HEK293T (cell line): ENCODE results near the gene GNAT3.

Source experiments
- CTCF ChIA-PET: fragments of 350-600 bp; formaldehyde crosslinking; extraction: SDS; loops from one replicate; lab custom pipeline; 2021; ENCODE audit warnings: antibody characterized with exemption, inconsistent platforms; lab: Yijun Ruan, JAX
- POLR2A ChIA-PET: fragments of 350-600 bp; formaldehyde crosslinking; extraction: SDS; loops from one replicate; lab custom pipeline; 2020; ENCODE audit warnings: antibody characterized with exemption, inconsistent platforms; lab: Yijun Ruan, JAX
- DNase-seq: peaks from one replicate; pipeline ENCODE4 v3.0.0; 2012; ENCODE audit warnings: mixed read lengths; ENCODE audit errors: extremely low spot score
- ARNT ChIP-seq: fragments of 450-650 bp; IDR thresholded peaks from 2 replicates; pipeline ENCODE4 v1.6.1; 2017; ENCODE audit warnings: mild to moderate bottlenecking
- BHLHE40 ChIP-seq: fragments of 450-650 bp; IDR thresholded peaks from 2 replicates; pipeline ENCODE4 v1.6.1; 2016; ENCODE audit warnings: mild to moderate bottlenecking, moderate library complexity, borderline replicate concordance
- CTBP1 ChIP-seq: fragments of 450-650 bp; IDR thresholded peaks from 2 replicates; pipeline ENCODE4 v1.6.1; 2016; ENCODE audit warnings: borderline replicate concordance
- ELF4 ChIP-seq: fragments of 450-650 bp; IDR thresholded peaks from 2 replicates; pipeline ENCODE4 v1.6.1; 2017; ENCODE audit warnings: antibody characterized with exemption
- FOXA1 ChIP-seq: fragments of 450-650 bp; IDR thresholded peaks from 2 replicates; pipeline ENCODE4 v1.6.1; 2016; ENCODE audit warnings: mild to moderate bottlenecking
- FOXK2 ChIP-seq: fragments of 450-650 bp; IDR thresholded peaks from 2 replicates; pipeline ENCODE4 v1.6.1; 2016; ENCODE audit warnings: mild to moderate bottlenecking
- FOXM1 ChIP-seq: fragments of 450-650 bp; IDR thresholded peaks from 2 replicates; pipeline ENCODE4 v1.6.1; 2017; ENCODE audit warnings: mild to moderate bottlenecking, borderline replicate concordance
- HDGF ChIP-seq: fragments of 450-650 bp; IDR thresholded peaks from 2 replicates; pipeline ENCODE4 v1.6.1; 2017; ENCODE audit warnings: antibody characterized with exemption, borderline replicate concordance
- L3MBTL2 ChIP-seq: fragments of 450-650 bp; conservative IDR thresholded peaks from 2 replicates; pipeline ENCODE4 v1.6.1; 2016; ENCODE audit warnings: mild to moderate bottlenecking
- LEF1 ChIP-seq: fragments of 450-650 bp; IDR thresholded peaks from 2 replicates; pipeline ENCODE4 v1.6.1; 2017; ENCODE audit warnings: mild to moderate bottlenecking, borderline replicate concordance
- NFRKB ChIP-seq: fragments of 450-650 bp; IDR thresholded peaks from 2 replicates; pipeline ENCODE4 v1.6.1; 2016; ENCODE audit warnings: mild to moderate bottlenecking, moderate library complexity
- SP1 ChIP-seq: fragments of 450-650 bp; IDR thresholded peaks from 2 replicates; pipeline ENCODE4 v1.6.1; 2017
- SUZ12 ChIP-seq: fragments of 450-650 bp; IDR thresholded peaks from 2 replicates; pipeline ENCODE4 v1.6.1; 2016; ENCODE audit warnings: mild to moderate bottlenecking
- TARDBP ChIP-seq: fragments of 450-650 bp; IDR thresholded peaks from 2 replicates; pipeline ENCODE4 v1.6.1; 2016
- ZNF384 ChIP-seq: fragments of 450-650 bp; IDR thresholded peaks from 2 replicates; pipeline ENCODE4 v1.6.1; 2016
- TF ChIP-seq, protein P1 (sequence below): fragments of 450-650 bp; IDR thresholded peaks from 2 replicates; pipeline ENCODE4 v1.6.1; 2016

The GNAT3 gene

DNA sequence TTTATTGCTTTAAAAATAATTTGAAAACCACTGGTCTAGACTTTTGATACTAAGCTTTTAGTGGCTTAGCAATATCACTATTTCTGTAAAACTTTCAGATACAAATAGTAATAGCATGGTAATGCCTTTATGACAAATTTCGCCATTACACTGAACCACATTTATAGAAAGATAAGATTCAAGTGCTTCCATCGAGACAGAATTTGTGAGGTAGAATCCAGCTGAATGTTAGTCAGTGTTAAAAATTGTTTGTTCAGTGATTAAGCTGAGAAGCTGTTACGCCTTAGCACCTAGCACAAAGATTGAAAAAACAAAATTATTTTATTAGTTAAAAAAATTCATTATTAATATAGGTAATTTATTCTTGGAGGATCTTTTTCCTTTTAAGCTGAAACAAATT, 36.5 kb downstream of the GNAT3 start:
- POLR2A ChIA-PET = no interaction called here
- CTCF ChIA-PET = interaction anchor here (0.5 to 0.9 kb wide), 3 partner anchors 106 to 994 kb away, joined by 3 to 8 read pairs (median 4); no protein-coding TSS in a partner anchor
- no peak for DNase-seq
- TF ChIP-seq L3MBTL2 (no peak), FOXK2 (no peak), ELF4 (no peak), FOXM1 (no peak), NFRKB (no peak), ARNT (no peak), BHLHE40 (no peak), HDGF (no peak), SUZ12 (no peak), FOXA1 (no peak), CTBP1 (no peak)

GRCh38 chr7:80473751-80474150, 38.1 kb downstream of the GNAT3 start:
- TF ChIP-seq FOXM1 (no peak), SUZ12 (no peak), FOXK2 (no peak), ELF4 (no peak)
- no peak for DNase-seq
- CTCF ChIA-PET = no interaction called here
- POLR2A ChIA-PET = no interaction called here

- DNase-seq = no peak
- CTCF ChIA-PET = no interaction called here
- POLR2A ChIA-PET = no interaction called here
- TF ChIP-seq BHLHE40 (no peak), FOXK2 (no peak), SP1 (no peak), FOXM1 (no peak), CTBP1 (no peak), ELF4 (no peak), L3MBTL2 (no peak), SUZ12 (no peak), FOXA1 (no peak), HDGF (no peak), LEF1 (no peak)
- TF ChIP-seq, protein P1, sequence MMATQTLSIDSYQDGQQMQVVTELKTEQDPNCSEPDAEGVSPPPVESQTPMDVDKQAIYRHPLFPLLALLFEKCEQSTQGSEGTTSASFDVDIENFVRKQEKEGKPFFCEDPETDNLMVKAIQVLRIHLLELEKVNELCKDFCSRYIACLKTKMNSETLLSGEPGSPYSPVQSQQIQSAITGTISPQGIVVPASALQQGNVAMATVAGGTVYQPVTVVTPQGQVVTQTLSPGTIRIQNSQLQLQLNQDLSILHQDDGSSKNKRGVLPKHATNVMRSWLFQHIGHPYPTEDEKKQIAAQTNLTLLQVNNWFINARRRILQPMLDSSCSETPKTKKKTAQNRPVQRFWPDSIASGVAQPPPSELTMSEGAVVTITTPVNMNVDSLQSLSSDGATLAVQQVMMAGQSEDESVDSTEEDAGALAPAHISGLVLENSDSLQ = no peak
These were observed 39.2 kb downstream of the GNAT3 start for GRCh38 chr7:80472491-80473200.

- ChIA-PET POLR2A (no interaction called here), CTCF (no interaction called here)
- TF ChIP-seq FOXA1 = no peak
- no peak for TF ChIP-seq BHLHE40
- TF ChIP-seq ZNF384 = no peak
- no peak for TF ChIP-seq ELF4
- TF ChIP-seq LEF1 = no peak
- TF ChIP-seq FOXK2 = no peak
- TF ChIP-seq CTBP1 = no peak
- no peak for TF ChIP-seq L3MBTL2
- TF ChIP-seq SUZ12 = no peak
- TF ChIP-seq, protein P1 = no peak
- no peak for TF ChIP-seq FOXM1
- TF ChIP-seq HDGF = no peak
- TF ChIP-seq NFRKB = no peak
- no peak for TF ChIP-seq TARDBP
- no peak for TF ChIP-seq SP1
- no peak for TF ChIP-seq ARNT
- DNase-seq = no peak
These were observed 42.7 kb downstream of the GNAT3 start for GRCh38 chr7:80468931-80469714.

GRCh38 chr7:80467069-80467468, 44.8 kb downstream of the GNAT3 start:
- POLR2A ChIA-PET = no interaction called here
- no peak for DNase-seq
- TF ChIP-seq LEF1 (no peak), SUZ12 (no peak), NFRKB (no peak), FOXM1 (no peak), FOXK2 (no peak)
- CTCF ChIA-PET = no interaction called here

- DNase-seq = no peak
- ChIA-PET CTCF (no interaction called here), POLR2A (no interaction called here)
- no peak for TF ChIP-seq NFRKB
- no peak for TF ChIP-seq HDGF
- TF ChIP-seq, protein P1 = no peak
- TF ChIP-seq CTBP1 = no peak
- TF ChIP-seq FOXK2 = no peak
- TF ChIP-seq BHLHE40 = no peak
- TF ChIP-seq SP1 = no peak
- no peak for TF ChIP-seq LEF1
- TF ChIP-seq L3MBTL2 = no peak
- no peak for TF ChIP-seq SUZ12
- TF ChIP-seq FOXM1 = no peak
- no peak for TF ChIP-seq ELF4
- TF ChIP-seq FOXA1 = no peak
- no peak for TF ChIP-seq TARDBP
- no peak for TF ChIP-seq ARNT
These were observed 45.2 kb downstream of the GNAT3 start for GRCh38 chr7:80466636-80467035.
